ENCODE data around the gene C15orf61. TPM values are rescaled to one million over a fixed set of nuclear protein-coding genes. Genes with fewer than 3 reads are reported as not detected.

Gene C15orf61
- total RNA-seq, 1 experiment from 2014 or later, result 10.5 TPM

DNA sequence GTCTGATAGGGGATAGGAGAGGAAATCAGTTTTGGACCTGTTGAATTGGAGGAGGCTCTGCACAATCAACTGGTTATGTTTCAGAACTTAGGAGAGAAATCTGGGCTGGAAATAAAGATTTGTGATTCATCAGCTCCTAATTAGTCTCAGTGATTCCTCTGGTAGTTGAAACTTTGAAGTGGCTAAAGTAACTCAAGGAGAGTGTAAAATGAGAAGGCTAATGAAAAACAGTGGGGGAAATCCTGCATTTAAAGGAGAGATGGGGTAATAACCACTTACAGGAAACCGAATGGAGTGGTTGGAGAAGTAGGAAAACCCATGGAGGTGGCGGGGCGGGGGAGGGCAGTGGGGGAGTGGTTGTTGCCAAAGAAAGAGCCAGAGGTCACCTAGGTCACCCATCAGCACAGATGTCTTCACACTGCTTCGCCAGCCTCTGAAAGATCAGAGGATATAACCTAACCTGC is 54.1 kb downstream of the C15orf61 start:
- no TSS peak for BruUV-seq (replicated peaks)
- DNase-seq, result no peak
- no peaks in the 10 kb centered on the region for H3K27me3 ChIP-seq (replicated peaks; ENCODE audit: control insufficient read depth, insufficient read depth, low read length)
- Mint-ChIP-seq H3K4me3 (ENCODE audit: unreplicated experiment) (no peak overlapping the region), H3K9me3 (ENCODE audit: unreplicated experiment) (no peaks in the 10 kb centered on the region), H3K36me3 (ENCODE audit: insufficient read depth, unreplicated experiment) (no peaks in the 10 kb centered on the region), H3K27me3 (ENCODE audit: insufficient read depth, unreplicated experiment) (no peaks in the 10 kb centered on the region), H3K27ac (ENCODE audit: unreplicated experiment) (no peak overlapping the region), H3K4me1 (ENCODE audit: low read depth, unreplicated experiment) (peaks cover 7% of the 10 kb centered on the region)
- no peak overlapping the region for H3K4me3 ChIP-seq (ENCODE audit: low read depth, low read length)
- ChIA-PET POLR2A (no interaction called here), CTCF (no interaction called here)
- H3K4me1 ChIP-seq, result no peaks in the 10 kb centered on the region
- H3K36me3 ChIP-seq (ENCODE audit: control insufficient read depth, insufficient read depth, low read length), result no peaks in the 10 kb centered on the region
- intact Hi-C loops (cut with micrococcal nuclease; ENCODE audit: unreplicated experiment), result no loop called here
- TF ChIP-seq, protein P1, sequence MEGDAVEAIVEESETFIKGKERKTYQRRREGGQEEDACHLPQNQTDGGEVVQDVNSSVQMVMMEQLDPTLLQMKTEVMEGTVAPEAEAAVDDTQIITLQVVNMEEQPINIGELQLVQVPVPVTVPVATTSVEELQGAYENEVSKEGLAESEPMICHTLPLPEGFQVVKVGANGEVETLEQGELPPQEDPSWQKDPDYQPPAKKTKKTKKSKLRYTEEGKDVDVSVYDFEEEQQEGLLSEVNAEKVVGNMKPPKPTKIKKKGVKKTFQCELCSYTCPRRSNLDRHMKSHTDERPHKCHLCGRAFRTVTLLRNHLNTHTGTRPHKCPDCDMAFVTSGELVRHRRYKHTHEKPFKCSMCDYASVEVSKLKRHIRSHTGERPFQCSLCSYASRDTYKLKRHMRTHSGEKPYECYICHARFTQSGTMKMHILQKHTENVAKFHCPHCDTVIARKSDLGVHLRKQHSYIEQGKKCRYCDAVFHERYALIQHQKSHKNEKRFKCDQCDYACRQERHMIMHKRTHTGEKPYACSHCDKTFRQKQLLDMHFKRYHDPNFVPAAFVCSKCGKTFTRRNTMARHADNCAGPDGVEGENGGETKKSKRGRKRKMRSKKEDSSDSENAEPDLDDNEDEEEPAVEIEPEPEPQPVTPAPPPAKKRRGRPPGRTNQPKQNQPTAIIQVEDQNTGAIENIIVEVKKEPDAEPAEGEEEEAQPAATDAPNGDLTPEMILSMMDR (IDR thresholded peaks at IDR 0.05; ENCODE audit: insufficient read depth in 1 of 2, low read depth in 1 of 2, low read length in 1 of 2, severe bottlenecking in 1 of 2, unreplicated experiment in 1 of 2), result no peak
- H3K9me3 ChIP-seq, result no peaks in the 10 kb centered on the region

DNA sequence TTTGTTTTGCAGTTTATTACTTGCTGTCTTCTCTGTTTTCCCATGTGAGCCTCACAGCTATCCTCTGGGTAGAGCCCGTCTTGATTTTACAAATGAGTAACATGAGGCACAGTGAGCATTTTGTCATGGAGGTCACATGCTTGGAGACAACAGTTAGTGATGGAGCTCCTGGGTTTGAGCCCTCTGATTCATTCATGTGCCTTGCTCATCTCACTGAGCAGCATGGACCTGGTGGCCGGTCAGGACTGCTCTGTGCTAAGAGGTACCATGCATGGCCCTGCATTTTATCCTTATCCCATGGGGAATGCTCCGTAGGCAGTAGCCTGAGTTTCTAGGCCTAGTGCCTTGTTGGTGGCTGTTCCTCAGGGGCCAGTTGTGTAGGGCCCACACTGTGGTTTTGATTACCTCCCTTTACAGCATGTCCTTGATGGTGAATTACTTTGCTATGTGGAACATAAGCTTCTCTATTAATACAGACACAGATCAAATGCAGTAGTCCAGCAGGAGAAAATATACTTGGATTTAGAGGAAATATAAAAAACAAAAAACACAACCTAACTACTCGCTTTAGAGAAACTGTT is 57.2 kb downstream of the C15orf61 start:
- Histone ChIP-seq H3K36me3 (ENCODE audit: control insufficient read depth, insufficient read depth, low read length) (no peaks in the 10 kb centered on the region), H3K4me1 (no peaks in the 10 kb centered on the region), H3K27me3 (replicated peaks; ENCODE audit: control insufficient read depth, insufficient read depth, low read length) (no peaks in the 10 kb centered on the region), H3K9me3 (no peaks in the 10 kb centered on the region), H3K4me3 (ENCODE audit: low read depth, low read length) (no peak overlapping the region)
- ChIA-PET CTCF (no interaction called here), POLR2A (no interaction called here)
- intact Hi-C loops (cut with micrococcal nuclease; ENCODE audit: unreplicated experiment), result no loop called here
- H3K27me3 Mint-ChIP-seq (ENCODE audit: insufficient read depth, unreplicated experiment), result no peaks in the 10 kb centered on the region
- TF ChIP-seq, protein P1 (IDR thresholded peaks at IDR 0.05; ENCODE audit: insufficient read depth in 1 of 2, low read depth in 1 of 2, low read length in 1 of 2, severe bottlenecking in 1 of 2, unreplicated experiment in 1 of 2), result no peak
- H3K27ac Mint-ChIP-seq (ENCODE audit: unreplicated experiment), result no peak overlapping the region
- H3K4me1 Mint-ChIP-seq (ENCODE audit: low read depth, unreplicated experiment), result no peaks in the 10 kb centered on the region
- DNase-seq, result no peak
- H3K9me3 Mint-ChIP-seq (ENCODE audit: unreplicated experiment), result no peaks in the 10 kb centered on the region
- no peak overlapping the region for H3K4me3 Mint-ChIP-seq (ENCODE audit: unreplicated experiment)
- no peaks in the 10 kb centered on the region for H3K36me3 Mint-ChIP-seq (ENCODE audit: insufficient read depth, unreplicated experiment)
- BruUV-seq (replicated peaks), result no TSS peak

DNA sequence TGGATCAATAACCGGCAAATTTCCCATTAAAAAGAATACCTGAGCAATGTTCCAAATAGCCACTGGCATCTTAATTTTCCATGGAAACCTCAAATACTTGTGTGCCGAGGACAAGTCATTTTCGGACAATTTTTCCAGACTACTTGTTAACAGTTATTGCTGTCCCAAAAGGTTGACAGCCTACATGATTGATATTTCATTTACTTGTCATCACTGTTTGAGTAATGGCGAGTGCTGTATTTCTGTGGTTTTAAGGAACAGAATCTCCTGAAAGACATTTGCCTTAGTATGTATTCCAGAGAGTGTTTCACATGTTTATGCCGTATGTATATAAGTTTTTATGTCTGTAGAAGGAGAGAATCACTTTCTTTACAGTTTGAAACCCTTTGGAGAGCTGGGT is 58.2 kb downstream of the C15orf61 start:
- H3K36me3 ChIP-seq (ENCODE audit: control insufficient read depth, insufficient read depth, low read length), result no peaks in the 10 kb centered on the region
- no TSS peak for BruUV-seq (replicated peaks)
- no peak for DNase-seq
- intact Hi-C loops (cut with micrococcal nuclease; ENCODE audit: unreplicated experiment), result no loop called here
- Mint-ChIP-seq H3K4me3 (ENCODE audit: unreplicated experiment) (no peak overlapping the region), H3K9me3 (ENCODE audit: unreplicated experiment) (no peaks in the 10 kb centered on the region), H3K36me3 (ENCODE audit: insufficient read depth, unreplicated experiment) (no peaks in the 10 kb centered on the region), H3K4me1 (ENCODE audit: low read depth, unreplicated experiment) (no peaks in the 10 kb centered on the region), H3K27ac (ENCODE audit: unreplicated experiment) (no peak overlapping the region), H3K27me3 (ENCODE audit: insufficient read depth, unreplicated experiment) (no peaks in the 10 kb centered on the region)
- no peaks in the 10 kb centered on the region for H3K9me3 ChIP-seq
- TF ChIP-seq, protein P1 (IDR thresholded peaks at IDR 0.05; ENCODE audit: insufficient read depth in 1 of 2, low read depth in 1 of 2, low read length in 1 of 2, severe bottlenecking in 1 of 2, unreplicated experiment in 1 of 2), result no peak
- no peak overlapping the region for H3K4me3 ChIP-seq (ENCODE audit: low read depth, low read length)
- CTCF ChIA-PET, result interaction anchor here (0.6 kb wide), 1 partner anchor 122 kb away, joined by 3 read pairs; no protein-coding TSS in a partner anchor
- no peaks in the 10 kb centered on the region for H3K4me1 ChIP-seq
- no peaks in the 10 kb centered on the region for H3K27me3 ChIP-seq (replicated peaks; ENCODE audit: control insufficient read depth, insufficient read depth, low read length)
- POLR2A ChIA-PET, result no interaction called here

Other genes starting within 250 kb of the C15orf61 start
- 12.2 and 14.0 TPM in 2 replicates for gene MAP2K5, start 21.6 kb downstream of the C15orf61 start, total RNA-seq (2022)